Measurements from ENCODE around the gene PTPRK.

PTPRK gene

GRCh38 chr6:128519132-128519930 is 1.1 kb downstream of the PTPRK start:
- peak; percentile 15 for DNase-seq (ENCODE audit: extremely low spot score)
- ChIA-PET POLR2A (no interaction called here), CTCF (interaction anchor here (1.0 to 1.7 kb wide), 2 partner anchors 13 to 28 kb away, joined by 3 to 4 read pairs; no protein-coding TSS in a partner anchor)
- no peak for TF ChIP-seq CTCF (IDR thresholded peaks at IDR 0.05; ENCODE audit: control extremely low read depth, extremely low read depth, low read depth, missing control alignments)

GRCh38 chr6:128518434-128519131 is 1.8 kb downstream of the PTPRK start:
- no peak for DNase-seq (ENCODE audit: extremely low spot score)
- CTCF ChIA-PET: no interaction called here
- no peak for TF ChIP-seq CTCF (IDR thresholded peaks at IDR 0.05; ENCODE audit: control extremely low read depth, extremely low read depth, low read depth, missing control alignments)
- POLR2A ChIA-PET: no interaction called here

- POLR2A ChIA-PET: no interaction called here
- TF ChIP-seq CTCF (IDR thresholded peaks at IDR 0.05; ENCODE audit: control extremely low read depth, extremely low read depth, low read depth, missing control alignments): no peak
- CTCF ChIA-PET: interaction anchor here (1.1 to 1.5 kb wide), 2 partner anchors 12 to 780 kb away, joined by 3 to 5 read pairs; no protein-coding TSS in a partner anchor
- no peak for DNase-seq (ENCODE audit: extremely low spot score)
Observed at GRCh38 chr6:128517124-128517523, 3.3 kb downstream of the PTPRK start.

GRCh38 chr6:128516514-128516898 is 3.9 kb downstream of the PTPRK start:
- ChIA-PET POLR2A (no interaction called here), CTCF (interaction anchor here (1.1 to 1.5 kb wide), 3 partner anchors 11 to 780 kb away, joined by 3 to 5 read pairs (median 3); no protein-coding TSS in a partner anchor)
- TF ChIP-seq CTCF (IDR thresholded peaks at IDR 0.05; ENCODE audit: control extremely low read depth, extremely low read depth, low read depth, missing control alignments): no peak
- no peak for DNase-seq (ENCODE audit: extremely low spot score)

- ChIA-PET CTCF (interaction anchor here (1.1 to 1.5 kb wide), 3 partner anchors 10 to 779 kb away, joined by 3 to 5 read pairs (median 3); no protein-coding TSS in a partner anchor), POLR2A (no interaction called here)
- no peak for DNase-seq (ENCODE audit: extremely low spot score)
- TF ChIP-seq CTCF (IDR thresholded peaks at IDR 0.05; ENCODE audit: control extremely low read depth, extremely low read depth, low read depth, missing control alignments): no peak
Observed at GRCh38 chr6:128515550-128516513, 4.6 kb downstream of the PTPRK start.

GRCh38 chr6:128513878-128514277 is 6.5 kb downstream of the PTPRK start:
- ChIA-PET POLR2A (no interaction called here), CTCF (interaction anchor here (1.0 to 1.5 kb wide), 2 partner anchors 8 to 10 kb away, joined by 3 to 5 read pairs; no protein-coding TSS in a partner anchor)
- no peak for DNase-seq (ENCODE audit: extremely low spot score)
- TF ChIP-seq CTCF (IDR thresholded peaks at IDR 0.05; ENCODE audit: control extremely low read depth, extremely low read depth, low read depth, missing control alignments): no peak

All from GM10248 (cell line).